GM21367 (cell line): ENCODE data around the gene C1RL.

Experiments used
- ATAC-seq: cut with Tn5 transposase; IDR thresholded peaks from one replicate; pipeline ENCODE4 v1.9.1; 2021; ENCODE audit not compliant: unreplicated experiment

Gene C1RL

DNA sequence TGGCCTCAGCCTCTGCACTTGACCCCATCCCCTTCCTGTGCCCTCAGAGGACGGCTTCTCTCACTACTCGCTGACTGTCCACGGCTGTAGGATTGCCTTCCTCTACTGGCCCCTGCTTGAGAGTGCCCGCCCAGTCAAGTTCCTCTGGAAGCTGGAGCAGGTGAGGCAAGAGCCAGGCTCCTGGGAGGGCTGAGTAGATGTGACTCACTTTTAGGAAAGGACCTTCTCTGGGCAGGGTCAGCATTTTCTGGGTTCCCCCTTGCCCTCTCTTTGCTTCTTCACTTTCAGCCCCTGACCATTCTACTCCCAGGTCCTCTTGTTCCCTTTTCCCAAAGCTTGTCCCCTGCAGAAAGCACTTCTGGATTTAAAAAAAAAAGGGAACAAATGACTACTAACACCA, 28.9 kb upstream of the C1RL start:
- no peak for ATAC-seq

DNA sequence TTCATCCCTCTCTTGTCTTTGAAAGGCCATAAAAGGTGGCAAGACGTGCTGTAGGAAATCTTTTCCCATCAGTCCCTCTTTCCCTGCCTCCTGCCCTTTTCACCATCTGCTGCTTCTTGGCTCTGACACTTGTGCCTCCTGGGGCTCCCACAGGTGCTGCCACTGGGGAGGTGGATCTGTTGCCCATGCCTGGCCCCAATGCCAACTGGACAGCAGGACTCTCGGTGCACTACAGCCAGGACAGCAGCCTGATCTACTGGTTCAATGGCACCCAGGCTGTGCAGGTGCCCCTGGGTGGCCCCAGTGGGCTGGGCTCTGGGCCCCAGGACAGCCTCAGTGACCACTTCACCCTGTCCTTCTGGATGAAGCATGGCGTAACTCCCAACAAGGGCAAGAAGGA, 27.7 kb upstream of the C1RL start:
- ATAC-seq, result no peak

DNA sequence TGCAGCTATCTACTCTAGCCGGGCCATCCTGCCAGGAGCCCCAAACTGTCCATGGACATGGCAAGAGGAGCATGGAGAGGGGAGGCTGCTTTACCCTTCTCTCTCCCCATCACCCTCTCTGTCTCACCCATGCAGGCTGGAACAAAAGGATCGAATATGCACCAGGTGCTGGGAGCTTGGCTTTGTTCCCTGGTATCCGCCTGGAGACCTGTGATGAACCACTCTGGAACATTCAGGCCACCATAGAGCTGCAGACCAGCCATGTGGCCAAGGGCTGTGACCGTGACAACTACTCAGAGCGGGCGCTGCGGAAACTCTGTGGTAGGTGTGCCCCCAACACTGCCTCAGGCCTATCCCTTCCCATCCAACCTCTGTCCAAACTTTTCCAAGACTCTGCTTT, 27.1 kb upstream of the C1RL start:
- no peak for ATAC-seq

DNA sequence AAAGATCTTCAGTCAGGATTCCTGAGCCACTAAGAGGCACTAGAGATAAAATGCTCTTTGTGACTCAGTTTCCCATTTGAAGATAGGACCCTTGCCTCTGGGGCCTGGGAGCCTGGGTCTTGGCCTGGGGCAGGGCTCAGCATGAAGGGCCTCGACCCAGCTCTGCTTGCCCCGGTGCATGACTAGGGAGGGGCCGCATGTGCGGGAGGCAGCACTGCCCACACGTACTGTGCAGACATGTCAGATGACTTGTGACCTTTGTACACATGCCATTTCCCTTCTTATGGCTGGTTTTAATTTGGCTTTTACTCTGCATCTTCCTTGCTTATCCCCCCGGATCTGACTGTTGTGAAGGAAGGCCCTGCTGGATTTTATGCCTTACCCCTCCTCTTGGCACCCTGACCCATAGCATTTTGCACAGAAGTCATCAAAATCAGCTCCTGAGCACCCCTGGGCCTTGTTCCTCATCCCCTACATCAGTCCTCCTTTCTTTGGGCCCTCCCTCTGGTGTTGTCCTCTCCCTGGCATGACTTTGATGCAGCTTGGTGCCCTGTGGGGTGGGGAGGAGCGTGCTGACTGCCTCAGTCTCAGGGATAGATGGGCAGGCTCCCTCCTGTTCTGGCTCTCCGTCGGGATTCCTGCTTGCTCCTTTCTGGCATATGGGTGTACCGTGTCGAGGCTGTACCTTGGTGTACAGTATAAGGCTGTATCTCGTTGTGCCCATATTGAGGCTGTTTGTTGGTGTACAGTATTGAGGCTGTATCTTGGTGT, 25.6 kb upstream of the C1RL start:
- ATAC-seq, result no peak

DNA sequence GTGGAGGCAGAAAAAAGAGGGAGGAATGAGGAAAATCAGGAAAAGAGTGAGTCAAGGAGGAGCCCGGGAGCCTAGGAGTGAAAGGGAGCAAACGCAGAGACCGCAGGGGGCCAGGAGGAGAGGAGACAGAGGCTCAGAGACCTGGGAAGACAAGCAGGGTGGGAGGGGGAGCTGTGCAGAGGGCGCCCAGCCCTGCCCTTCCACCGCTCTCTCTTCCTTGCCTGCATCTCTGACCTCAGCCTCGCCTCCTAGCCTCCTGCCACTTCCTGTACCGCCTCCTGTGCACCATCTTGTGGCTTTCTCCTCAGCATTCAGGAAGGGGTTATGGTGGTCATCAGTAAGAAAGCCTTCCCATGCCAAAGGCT, 22.5 kb upstream of the C1RL start:
- no peak for ATAC-seq

DNA sequence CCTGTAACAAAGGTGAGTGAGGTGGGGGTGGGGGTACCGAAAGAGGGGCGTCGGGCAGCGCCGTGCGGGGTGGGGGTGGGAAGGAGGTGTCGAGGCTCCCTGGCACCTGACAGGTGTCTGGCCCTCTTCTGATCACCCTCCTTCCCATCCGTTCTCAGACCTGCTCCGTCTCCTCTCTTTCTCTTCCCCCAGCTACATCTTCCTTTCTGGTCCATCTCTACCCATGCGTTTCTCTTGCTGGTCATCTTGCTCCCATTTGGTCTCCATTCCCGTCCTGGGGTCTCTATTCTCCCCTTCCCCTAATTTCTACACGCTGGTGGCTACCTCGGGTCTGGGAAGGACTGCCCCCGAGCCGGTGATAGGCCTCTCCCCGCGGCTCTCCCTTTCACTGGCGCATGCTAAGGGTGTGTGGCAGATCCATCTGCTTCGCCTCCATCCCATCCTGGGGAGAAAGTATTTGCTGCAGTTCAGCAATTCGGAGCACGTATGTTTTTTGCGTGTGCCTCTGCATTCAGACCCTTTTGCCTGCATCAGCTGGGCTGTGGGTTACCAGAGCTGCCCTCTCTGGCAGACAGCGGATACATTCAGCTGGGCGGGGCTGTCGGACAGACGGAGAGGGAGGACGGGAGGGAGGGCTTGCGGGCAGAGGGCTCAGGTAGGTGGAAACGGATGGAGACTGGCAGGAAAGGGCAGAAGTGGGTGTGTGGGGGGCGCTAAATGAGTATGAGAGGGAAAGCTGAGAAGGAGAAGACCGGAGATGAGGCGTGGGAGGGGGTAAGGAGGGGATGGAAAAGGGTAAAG, 21.9 kb upstream of the C1RL start:
- no peak for ATAC-seq

DNA sequence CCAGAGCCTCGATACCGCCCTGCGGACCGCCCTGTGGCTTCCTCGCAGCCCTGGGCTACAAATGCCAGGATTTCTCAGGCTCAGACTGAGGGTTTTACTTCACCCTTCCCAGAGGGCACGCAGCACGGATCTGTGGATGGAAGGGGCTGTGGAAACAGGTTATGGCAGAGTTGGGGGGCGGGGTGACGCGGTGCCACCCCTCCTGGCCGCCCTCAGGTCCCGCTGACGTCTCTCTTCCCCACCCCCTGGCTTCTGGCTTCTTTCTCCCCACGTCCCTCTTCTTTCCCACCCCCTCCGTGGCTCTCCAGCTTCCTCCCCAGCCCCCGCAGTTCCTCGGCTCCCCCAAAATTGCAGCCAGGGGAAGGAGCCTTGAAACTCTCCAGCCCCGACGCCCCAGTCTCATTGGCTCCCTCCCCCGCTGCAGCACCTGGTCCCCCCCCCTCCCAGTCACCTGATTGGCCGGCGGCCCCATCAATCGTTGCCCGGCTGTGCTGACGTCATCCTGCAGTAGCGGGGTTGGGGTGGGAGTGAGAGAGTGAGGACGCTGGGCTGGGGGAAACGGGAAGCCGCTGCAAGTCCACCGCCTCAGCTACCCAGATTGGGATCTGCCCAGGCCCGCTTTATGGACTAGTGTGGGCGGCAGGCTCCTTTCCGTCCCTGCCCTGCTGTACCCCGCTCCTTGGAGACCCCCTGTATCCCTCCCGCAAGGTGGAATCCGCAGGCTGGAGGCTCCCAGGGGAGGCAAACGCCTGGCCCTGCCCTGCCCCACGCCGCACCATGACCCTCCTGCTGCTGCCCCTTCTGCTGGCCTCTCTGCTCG, 21.1 kb upstream of the C1RL start, which contains the start of gene CLSTN3:
CLSTN3 (plus strand) TSS at position 500 of the 820 bp plus-strand sequence; CDS start at position 778, 278 bp downstream.
- ATAC-seq, result peak; percentile 56

DNA sequence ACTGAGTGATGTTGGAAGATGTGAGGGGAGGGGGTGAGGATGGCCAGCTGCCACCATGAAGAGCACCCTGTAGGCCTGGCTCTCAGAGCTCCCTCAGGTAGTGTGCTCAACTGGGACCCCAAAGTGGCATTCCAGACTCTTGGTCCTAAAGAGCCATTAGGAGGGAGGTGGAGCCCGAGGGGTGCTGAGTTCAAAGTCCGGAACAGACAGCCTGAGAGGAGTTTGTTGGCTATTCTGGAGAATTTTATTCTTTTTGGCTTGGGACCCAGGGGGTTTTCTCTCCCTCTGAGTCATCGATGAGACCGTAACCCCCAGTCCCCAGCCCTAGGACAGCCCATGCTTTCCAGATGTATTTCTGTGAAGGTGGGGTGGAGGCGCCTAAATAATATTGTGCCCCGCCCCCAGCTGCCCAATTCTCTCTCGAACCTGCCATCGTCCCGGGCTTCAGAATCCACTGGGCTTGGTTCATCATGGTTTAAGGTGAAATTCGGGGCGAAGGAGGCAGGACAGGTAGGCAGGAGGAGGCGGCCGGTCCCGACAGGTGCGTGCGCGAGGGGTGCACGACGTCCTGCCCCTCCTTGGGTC, 20.4 kb upstream of the C1RL start:
- ATAC-seq, result no peak

DNA sequence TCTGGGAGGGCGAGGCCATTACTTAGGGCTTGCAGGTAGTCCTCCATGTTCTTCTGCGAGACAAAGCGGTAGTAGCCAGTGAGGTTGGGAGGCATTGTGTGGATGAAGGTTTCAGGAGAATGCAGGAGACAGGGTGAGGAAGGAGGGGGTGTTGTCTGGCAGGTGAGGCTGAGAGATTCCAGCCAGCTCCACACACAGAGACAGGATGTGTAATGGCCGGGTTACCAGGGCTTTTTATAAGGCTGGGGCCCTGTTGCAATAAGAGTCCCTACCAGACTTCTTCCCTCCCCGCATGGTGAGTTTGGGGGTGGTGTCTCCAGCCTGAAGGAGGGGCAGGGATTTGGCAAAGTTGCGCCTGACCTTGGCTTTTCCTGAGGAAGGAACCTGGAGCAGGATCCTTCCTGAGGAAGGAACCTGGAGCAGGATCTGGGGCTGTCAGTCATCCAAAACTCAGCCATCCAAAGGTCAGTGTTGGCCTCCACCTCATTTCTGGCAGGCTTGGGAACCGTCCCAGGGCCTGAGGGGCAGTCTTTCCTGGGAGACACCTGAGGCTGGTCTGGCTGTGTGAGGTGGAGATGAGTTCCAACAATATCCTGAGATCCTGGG, 19.8 kb upstream of the C1RL start, which contains the start of gene RBP5:
RBP5 (minus strand) TSS at position 209 of the 606 bp plus-strand sequence; CDS start at position 95, 114 bp downstream.
- no peak for ATAC-seq

DNA sequence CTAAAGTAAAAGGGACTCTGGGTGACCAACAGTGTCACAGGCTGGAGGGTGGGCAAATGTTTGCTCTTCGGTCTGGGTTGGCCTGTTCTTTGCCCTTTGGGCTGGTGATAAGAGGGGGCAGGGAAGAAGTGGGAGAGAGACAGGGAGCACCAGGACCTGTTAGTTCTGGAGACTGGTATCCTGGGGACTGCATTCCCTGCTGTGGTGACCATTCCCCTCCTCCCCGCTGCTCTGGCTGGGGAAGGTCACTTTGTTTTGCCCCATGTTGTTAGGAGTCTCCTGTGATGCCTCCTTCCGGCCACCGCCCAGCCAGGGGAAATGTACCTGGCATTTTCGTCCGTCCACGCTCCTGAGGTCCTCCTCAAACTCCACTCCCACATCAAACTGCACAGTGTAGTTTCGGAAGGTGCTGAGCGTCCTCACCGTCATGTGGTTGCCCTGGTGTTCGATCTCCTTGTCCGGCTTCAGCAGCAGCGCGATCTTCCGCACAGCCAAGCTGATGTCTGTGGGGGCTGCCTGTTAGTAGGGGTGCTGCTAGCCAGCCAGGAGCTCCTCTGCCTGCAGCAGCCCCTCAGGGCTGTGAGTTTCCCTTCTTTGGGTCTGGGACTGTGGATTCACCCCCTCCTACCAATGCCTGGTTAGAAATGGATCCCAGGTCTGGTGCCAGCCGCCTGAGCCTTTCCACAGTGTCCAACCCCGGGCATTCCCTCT, 19.1 kb upstream of the C1RL start:
- no peak for ATAC-seq

DNA sequence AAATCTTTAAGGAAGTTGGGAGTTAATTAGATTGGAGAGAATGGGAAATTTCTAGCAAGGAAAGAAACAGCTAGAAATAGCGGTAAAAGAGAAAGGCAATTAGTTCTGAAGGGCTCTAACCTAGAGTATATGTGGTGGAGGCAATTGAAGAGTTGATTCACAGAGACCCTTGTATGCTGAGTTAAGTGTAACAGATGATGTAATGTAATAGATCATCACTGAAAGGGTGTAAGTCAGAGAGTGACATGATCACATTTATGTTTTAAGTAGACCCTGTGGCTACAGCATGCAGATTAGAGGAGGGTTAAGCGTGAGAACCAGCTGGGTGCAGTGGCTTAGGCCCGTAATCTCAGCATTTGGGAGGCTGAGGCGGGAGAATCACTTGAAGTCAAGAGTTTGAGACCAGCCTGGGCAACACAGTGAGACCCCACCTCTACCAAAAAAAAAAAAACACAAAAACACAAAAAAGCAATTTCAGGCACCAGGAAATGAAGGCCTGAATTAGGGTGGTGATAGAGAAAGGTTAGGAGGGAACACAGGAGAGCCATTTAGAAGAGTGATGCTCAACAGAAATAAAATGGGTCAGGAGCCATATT, 16.7 kb upstream of the C1RL start:
- no peak for ATAC-seq

DNA sequence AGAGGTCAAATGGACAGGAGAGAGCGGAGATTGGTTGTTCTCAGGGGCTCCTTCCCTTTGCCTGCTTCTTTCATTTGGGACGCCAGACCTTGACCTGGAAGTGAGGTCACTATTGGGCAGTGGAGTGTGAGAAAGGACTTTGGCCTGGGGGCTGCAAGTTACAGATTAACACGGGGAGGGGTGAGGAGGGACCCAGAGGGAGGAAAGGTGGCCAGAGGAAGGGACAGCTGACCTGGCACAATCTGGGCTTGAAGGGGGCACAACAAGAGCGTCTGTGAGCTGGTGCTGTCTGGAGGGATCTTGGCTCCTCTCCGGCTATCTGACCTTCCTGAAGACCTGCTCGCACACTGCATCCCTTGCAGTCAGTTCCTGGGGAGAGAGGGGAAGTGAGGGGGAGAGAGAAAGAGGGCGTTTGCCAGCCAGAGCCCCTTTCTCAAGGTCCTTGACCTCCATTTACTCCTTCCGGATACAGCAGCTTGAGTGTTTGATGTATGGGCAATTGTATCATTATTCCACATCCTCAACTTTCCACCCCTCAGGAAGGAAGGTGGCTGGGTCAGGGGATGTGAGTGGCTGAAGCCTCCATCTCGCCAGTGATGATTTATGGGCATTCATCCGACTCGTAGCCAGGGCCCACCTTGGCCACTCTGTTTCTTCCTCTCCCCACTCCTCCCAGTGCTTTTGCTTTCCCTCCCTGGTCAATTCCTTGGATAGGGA, 14.9 kb upstream of the C1RL start:
- no peak for ATAC-seq

DNA sequence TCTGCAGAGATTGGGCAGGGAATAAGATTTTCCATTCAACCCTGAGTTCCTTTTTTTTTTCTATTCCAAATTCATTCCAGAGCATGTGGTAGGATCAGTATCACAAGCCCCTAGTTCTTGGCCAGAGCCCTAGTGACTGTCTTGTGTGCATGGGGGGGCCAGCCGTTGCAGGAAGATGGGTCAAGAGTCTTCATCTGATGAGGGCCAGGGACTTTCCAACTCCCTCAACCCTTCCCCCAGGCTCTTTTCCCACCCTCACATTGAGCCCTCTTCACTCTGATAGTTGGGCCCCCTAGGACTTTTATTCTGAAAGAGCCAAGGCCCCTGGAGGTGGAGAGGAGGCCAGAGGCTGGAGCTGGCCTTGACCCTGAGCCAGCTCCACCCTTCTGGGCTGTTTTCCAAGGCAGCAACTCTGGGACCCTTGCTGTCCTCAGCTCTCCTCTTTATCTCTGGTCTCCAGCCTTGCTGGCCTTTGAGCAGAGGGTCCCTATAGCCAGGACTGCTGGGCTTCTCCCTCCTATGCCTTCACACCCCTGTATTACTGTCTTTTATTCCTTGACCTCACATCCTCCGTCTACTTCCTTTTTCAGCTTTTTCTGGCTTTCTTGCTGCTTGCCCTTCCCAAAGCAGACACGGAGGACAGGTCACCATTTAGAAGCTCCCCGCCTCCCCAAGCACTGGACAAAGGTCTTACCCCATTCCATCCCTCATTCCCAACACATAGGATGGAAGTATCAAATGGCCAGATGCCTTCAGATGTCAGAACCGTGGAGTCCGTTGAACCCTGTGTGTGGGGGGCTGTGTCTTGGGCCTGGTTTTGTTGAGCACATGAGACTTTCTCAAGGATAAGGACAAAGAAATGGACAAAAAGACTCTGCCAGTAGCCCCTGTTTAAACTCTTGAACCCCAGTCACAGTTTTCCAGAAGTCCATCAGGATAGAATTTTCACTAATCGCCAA, 14.1 kb upstream of the C1RL start:
- no peak for ATAC-seq

DNA sequence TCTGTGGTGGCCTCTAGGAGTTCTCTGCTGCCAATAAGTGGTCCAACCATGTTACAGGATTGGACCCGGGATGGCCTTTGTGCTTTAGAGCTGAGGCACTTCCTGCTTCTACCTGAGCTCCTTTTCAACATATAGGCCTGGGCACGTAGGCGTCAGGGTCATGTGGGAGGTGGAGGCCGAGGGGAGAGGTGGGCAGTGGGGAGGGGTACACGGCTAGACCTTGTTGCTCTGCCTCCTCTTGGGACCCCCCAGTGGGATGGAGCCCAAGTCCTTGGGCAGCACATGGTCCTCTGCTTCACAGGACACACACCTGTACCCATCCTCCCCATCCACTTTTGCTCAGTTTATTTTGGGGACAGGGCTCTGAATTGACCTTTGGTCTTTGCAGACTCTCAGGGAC, 12.3 kb upstream of the C1RL start:
- no peak for ATAC-seq

DNA sequence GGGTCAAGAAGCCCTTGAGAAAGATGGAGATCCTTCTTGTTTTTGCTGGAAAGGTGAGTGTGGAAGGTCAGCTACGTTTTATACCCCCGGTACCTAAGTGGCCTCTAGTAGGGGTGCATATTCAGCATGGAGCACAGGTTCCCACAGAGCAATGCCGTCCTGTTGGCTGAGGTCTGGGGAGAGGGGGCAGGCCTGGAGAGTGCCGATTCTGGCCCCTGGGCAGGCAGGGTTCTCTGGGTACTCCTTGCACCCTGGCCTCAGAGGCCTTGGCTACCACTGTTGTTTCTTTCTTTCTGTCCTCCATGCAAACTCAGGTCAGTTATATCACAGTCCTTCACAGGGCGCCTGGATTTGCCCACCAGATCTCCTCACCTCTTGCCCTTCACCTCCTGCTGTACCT, 11.2 kb upstream of the C1RL start:
- no peak for ATAC-seq

DNA sequence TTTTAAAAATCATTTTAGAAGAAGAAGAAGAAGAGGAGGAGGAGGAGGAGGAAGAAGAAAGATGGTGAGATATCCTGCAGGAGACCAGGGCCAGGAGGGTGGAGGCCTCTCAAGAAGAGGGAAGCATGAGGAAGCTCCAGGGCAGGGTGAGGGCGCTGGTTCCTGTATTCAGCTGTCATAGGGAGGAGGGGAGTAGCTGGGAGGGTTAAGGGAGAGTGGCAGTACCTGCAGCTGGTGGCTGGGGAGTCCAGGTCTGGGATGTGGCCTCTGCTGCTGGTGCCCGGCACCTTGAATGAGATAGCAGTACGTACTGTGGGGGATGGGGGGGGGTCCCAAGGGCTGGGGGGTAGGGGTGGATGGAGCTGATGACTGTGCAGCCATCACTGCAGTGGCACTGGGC, 9.9 kb upstream of the C1RL start:
- no peak for ATAC-seq

DNA sequence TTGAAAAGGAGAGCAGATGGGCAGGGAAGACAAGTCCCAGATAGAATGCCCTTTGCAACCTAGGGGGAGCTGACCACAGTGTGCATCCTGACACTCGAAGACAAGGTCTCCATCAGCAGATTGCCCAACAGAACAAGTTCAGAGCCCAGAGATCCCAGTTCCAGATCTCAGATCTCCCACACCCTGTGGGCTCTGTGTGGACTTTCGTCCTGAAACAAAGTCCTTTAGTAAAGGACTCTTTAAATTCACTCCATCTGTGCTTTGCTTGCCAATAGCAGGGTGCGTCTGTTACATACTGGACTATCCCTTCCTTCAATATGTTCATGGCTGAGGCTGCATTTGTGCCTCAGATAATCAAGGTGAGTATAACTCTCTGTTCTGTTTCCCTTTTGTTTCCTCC, 8.7 kb upstream of the C1RL start:
- ATAC-seq, result no peak

DNA sequence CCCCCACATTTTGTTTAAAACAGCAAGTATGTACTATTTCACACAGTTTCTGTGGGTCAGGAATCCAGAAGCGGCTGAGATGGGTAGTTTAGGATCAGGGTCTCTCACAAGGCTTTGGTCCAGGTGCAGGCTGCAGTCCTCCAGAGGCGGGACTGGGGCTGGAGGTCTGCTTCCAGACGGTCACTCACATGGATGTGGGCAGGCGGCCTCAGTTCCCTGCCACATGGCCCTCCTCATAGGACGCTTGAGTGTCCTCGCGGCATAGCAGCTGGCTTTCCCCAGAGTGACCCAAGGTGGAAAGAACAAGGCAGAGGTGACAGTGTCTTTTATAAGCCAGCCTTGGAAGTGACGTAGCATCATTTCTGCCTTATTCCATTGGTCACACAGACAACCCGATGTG, 7.9 kb upstream of the C1RL start:
- no peak for ATAC-seq
